Parathyroid adenoma (tissue), 2 donors: ENCODE measurements around the gene ZNF316.
A peak's percentile ranks its signal among the peaks of the same experiment; 100 is the strongest.

ENCODE experiments used
- H2AFZ ChIP-seq: fragments of 300-600 bp; sonication (generic); one replicate; pipeline ENCODE4 v1.7.0; 2017; ENCODE audit warnings: antibody characterized with exemption, mild to moderate bottlenecking
- H3K27ac ChIP-seq: fragments of 300-600 bp; sonication (generic); one replicate; pipeline ENCODE4 v1.7.0; 2017
- H3K27me3 ChIP-seq: fragments of 300-600 bp; sonication (generic); one replicate; pipeline ENCODE4 v1.7.0; 2017; ENCODE audit warnings: low read length; ENCODE audit not compliant: control insufficient read depth, insufficient read depth
- H3K36me3 ChIP-seq: fragments of 300-600 bp; sonication (generic); one replicate; pipeline ENCODE4 v1.7.0; 2017; ENCODE audit warnings: low read length; ENCODE audit not compliant: control insufficient read depth, insufficient read depth
- H3K4me1 ChIP-seq: fragments of 300-600 bp; sonication (generic); one replicate; pipeline ENCODE4 v1.7.0; 2017; ENCODE audit warnings: control low read depth
- H3K4me2 ChIP-seq: fragments of 300-600 bp; sonication (generic); one replicate; pipeline ENCODE4 v1.7.0; 2017; ENCODE audit warnings: low read length
- H3K4me3 ChIP-seq: fragments of 300-600 bp; sonication (generic); one replicate; pipeline ENCODE4 v1.7.0; 2017; ENCODE audit warnings: low read depth, low read length
- H3K79me2 ChIP-seq: fragments of 300-600 bp; sonication (generic); one replicate; pipeline ENCODE4 v1.7.0; 2017; ENCODE audit warnings: control low read depth
- H3K9ac ChIP-seq: fragments of 300-600 bp; sonication (generic); one replicate; pipeline ENCODE4 v1.7.0; 2017; ENCODE audit warnings: mild to moderate bottlenecking
- H3K9me3 ChIP-seq: fragments of 300-600 bp; sonication (generic); one replicate; pipeline ENCODE4 v1.7.0; 2017; ENCODE audit warnings: low read length; ENCODE audit not compliant: control insufficient read depth
- CTCF ChIP-seq: fragments of 300-600 bp; sonication (generic); IDR thresholded peaks from one replicate; pipeline ENCODE4 v1.7.0; 2017; ENCODE audit warnings: antibody characterized with exemption, mild to moderate bottlenecking
- donor health status: primary hyperparathyroidism.

The ZNF316 gene

GRCh38 chr7:6637544-6638229 lies 569 bp downstream of the ZNF316 start:
- peak; percentile 31 for TF ChIP-seq CTCF
- Histone ChIP-seq H3K4me1 (peaks cover 8% of the 10 kb centered on the region), H3K4me3 (peak overlapping the region; percentile 57), H2AFZ (peak overlapping the region; percentile 56), H3K79me2 (peaks cover 5% of the 10 kb centered on the region), H3K27ac (peak overlapping the region; percentile 42), H3K36me3 (no peaks in the 10 kb centered on the region), H3K9me3 (no peaks in the 10 kb centered on the region), H3K4me2 (peak overlapping the region; percentile 82), H3K27me3 (no peaks in the 10 kb centered on the region), H3K9ac (no peak overlapping the region)

GRCh38 chr7:6639032-6639431 lies 1.9 kb downstream of the ZNF316 start:
- H3K9ac ChIP-seq, result no peak overlapping the region
- H3K4me1 ChIP-seq, result peaks cover 8% of the 10 kb centered on the region
- H3K79me2 ChIP-seq, result peaks cover 8% of the 10 kb centered on the region
- H3K4me2 ChIP-seq, result no peak overlapping the region
- no peaks in the 10 kb centered on the region for H3K27me3 ChIP-seq
- H3K27ac ChIP-seq, result no peak overlapping the region
- H3K9me3 ChIP-seq, result no peaks in the 10 kb centered on the region
- H3K4me3 ChIP-seq, result no peak overlapping the region
- no peak overlapping the region for H2AFZ ChIP-seq
- no peak for TF ChIP-seq CTCF
- H3K36me3 ChIP-seq, result no peaks in the 10 kb centered on the region

- Histone ChIP-seq H3K4me1 (peaks cover 8% of the 10 kb centered on the region), H3K36me3 (no peaks in the 10 kb centered on the region)
These were observed 2.5 kb downstream of the ZNF316 start for GRCh38 chr7:6639627-6640026.

GRCh38 chr7:6640246-6640721 lies 3.2 kb downstream of the ZNF316 start:
- no peak overlapping the region for H3K4me2 ChIP-seq
- H3K27me3 ChIP-seq, result no peaks in the 10 kb centered on the region
- H3K4me3 ChIP-seq, result no peak overlapping the region
- no peak overlapping the region for H3K27ac ChIP-seq
- H2AFZ ChIP-seq, result no peak overlapping the region
- H3K4me1 ChIP-seq, result peaks cover 8% of the 10 kb centered on the region
- H3K79me2 ChIP-seq, result peaks cover 8% of the 10 kb centered on the region
- no peak overlapping the region for H3K9ac ChIP-seq
- H3K36me3 ChIP-seq, result no peaks in the 10 kb centered on the region
- no peak for TF ChIP-seq CTCF
- no peaks in the 10 kb centered on the region for H3K9me3 ChIP-seq

More at GRCh38 chr7:6639627-6640026, 2.5 kb downstream of the ZNF316 start:
- no peak overlapping the region for H3K27ac ChIP-seq
- H3K4me3 ChIP-seq, result no peak overlapping the region
- H3K79me2 ChIP-seq, result peaks cover 8% of the 10 kb centered on the region
- no peak for TF ChIP-seq CTCF
- H3K4me2 ChIP-seq, result no peak overlapping the region
- no peaks in the 10 kb centered on the region for H3K9me3 ChIP-seq
- H3K9ac ChIP-seq, result no peak overlapping the region
- no peaks in the 10 kb centered on the region for H3K27me3 ChIP-seq
- H2AFZ ChIP-seq, result no peak overlapping the region
